Skin of body (tissue), 3 donors: ENCODE data around the gene CHMP3. TPM values are rescaled to one million over a fixed set of nuclear protein-coding genes. Genes with fewer than 3 reads are reported as not detected.

Source experiments
- DNase-seq: peaks from one replicate; lab custom pipeline; 2025; lab: John Stamatoyannopoulos, UW
- small RNA-seq: library from RNA; depleted of rRNA; stranded (forward); fragments of <200 nt; gene quantifications from one replicate; pipeline ENCODE3, GENCODE V24; 2014; ENCODE audit warnings: low replicate concordance
- total RNA-seq: library from RNA; depleted of rRNA; stranded (reverse); fragments of >200 nt; gene quantifications from one replicate; pipeline ENCODE4 v1.2.3, GENCODE V29; 2014

CHMP3 gene
- total RNA-seq, 1 donor from 2014 or later, result 46.2 TPM

- no peak for DNase-seq
Observed at GRCh38 chr2:86470890-86471289, 92.4 kb downstream of the CHMP3 start.

- no peak for DNase-seq
Observed at GRCh38 chr2:86468162-86469033, 94.8 kb downstream of the CHMP3 start.

GRCh38 chr2:86466306-86466705, 96.9 kb downstream of the CHMP3 start:
- DNase-seq, result peak; percentile 31

GRCh38 chr2:86464652-86465051, 98.6 kb downstream of the CHMP3 start:
- no peak for DNase-seq

- no peak for DNase-seq
Observed at GRCh38 chr2:86461042-86461743, 102.0 kb downstream of the CHMP3 start.

GRCh38 chr2:86455181-86455580, 108.1 kb downstream of the CHMP3 start:
- no peak for DNase-seq

GRCh38 chr2:86454238-86454637, 109.0 kb downstream of the CHMP3 start:
- no peak for DNase-seq

GRCh38 chr2:86453836-86454235, 109.4 kb downstream of the CHMP3 start:
- peak; percentile 91 for DNase-seq

Small RNAs within 50 kb of the gene (small RNA-seq; reads per million reads assigned to genes)
- gene RNU6-640P, result not detected

Other genes starting within 250 kb of the CHMP3 start
- gene REEP1, start 225.8 kb downstream of the CHMP3 start, total RNA-seq, result 3.9 TPM
- gene KDM3A, start 122.1 kb downstream of the CHMP3 start, total RNA-seq, result 97.0 TPM
- gene RNF103, start 60.4 kb upstream of the CHMP3 start, total RNA-seq, result 27.7 TPM
- gene RMND5A, start 156.8 kb upstream of the CHMP3 start, total RNA-seq, result 56.9 TPM
- not detected for gene CD8A, start 227.5 kb upstream of the CHMP3 start, total RNA-seq